Liver (tissue), 3 donors: ENCODE measurements around the gene RCOR1.

ENCODE experiments used
- CTCF ChIP-seq: fragments of 150-350 bp; IDR thresholded peaks from 2 replicates; pipeline ENCODE4 v1.5.1; 2017; ENCODE audit warnings: improper control_type of control experiment, low read depth, low read length; ENCODE audit not compliant: missing input control
- FOXA1 ChIP-seq: IDR thresholded peaks from 2 replicates; pipeline ENCODE4 v1.6.1; 2016; ENCODE audit warnings: antibody characterized with exemption
- REST ChIP-seq: IDR thresholded peaks from 2 replicates; pipeline ENCODE4 v1.6.1; 2016; ENCODE audit warnings: antibody characterized with exemption, mild to moderate bottlenecking
- TAF1 ChIP-seq: conservative IDR thresholded peaks from 2 replicates; pipeline ENCODE4 v1.6.1; 2016; ENCODE audit warnings: antibody characterized with exemption, mild to moderate bottlenecking
- ZBTB33 ChIP-seq: IDR thresholded peaks from 2 replicates; pipeline ENCODE4 v1.6.1; 2016; ENCODE audit warnings: antibody characterized with exemption
- donor health status: healthy.
- donor health status: healthy.

- TF ChIP-seq CTCF: no peak
- TF ChIP-seq REST: no peak
- no peak for TF ChIP-seq TAF1
- TF ChIP-seq FOXA1: no peak
- TF ChIP-seq ZBTB33: no peak
These were observed 99.9 kb downstream of the RCOR1 start for GRCh38 chr14:102692334-102692733.
